Hepatocyte (in vitro differentiated cells): ENCODE measurements around the gene CMKLR1. TPM values are rescaled to one million over a fixed set of nuclear protein-coding genes. Genes with fewer than 3 reads are reported as not detected.

Source experiments
- DNase-seq: peaks from one replicate; pipeline ENCODE4 v3.0.0-alpha.2; 2016; ENCODE audit warnings: low spot score
- H2AFZ ChIP-seq: fragments of 200-600 bp; sonication (generic); 2 replicates; pipeline ENCODE4 v1.6.0; 2016; ENCODE audit warnings: antibody characterized with exemption, mild to moderate bottlenecking
- H3K27ac ChIP-seq: fragments of 200-600 bp; sonication (generic); 2 replicates; pipeline ENCODE4 v1.5.1; 2016; ENCODE audit warnings: mild to moderate bottlenecking
- H3K27me3 ChIP-seq: fragments of 200-600 bp; sonication (generic); 2 replicates; pipeline ENCODE4 v1.6.1; 2016
- H3K36me3 ChIP-seq: fragments of 200-600 bp; sonication (generic); replicated peaks from 2 replicates; pipeline ENCODE4 v1.5.1; 2016; ENCODE audit warnings: low read depth; ENCODE audit not compliant: insufficient read depth
- H3K4me1 ChIP-seq: fragments of 200-600 bp; sonication (generic); 2 replicates; pipeline ENCODE4 v1.5.1; 2016; ENCODE audit warnings: mild to moderate bottlenecking, moderate library complexity; ENCODE audit not compliant: insufficient read depth
- H3K4me2 ChIP-seq: fragments of 200-600 bp; sonication (generic); 2 replicates; pipeline ENCODE4 v1.6.0; 2016
- H3K4me3 ChIP-seq: fragments of 200-600 bp; sonication (generic); 2 replicates; pipeline ENCODE4 v1.5.1; 2016; ENCODE audit warnings: mild to moderate bottlenecking
- H3K79me2 ChIP-seq: fragments of 200-600 bp; sonication (generic); 2 replicates; pipeline ENCODE4 v1.6.0; 2017; ENCODE audit warnings: mild to moderate bottlenecking
- H3K9me2 ChIP-seq: fragments of 200-600 bp; sonication (generic); replicated peaks from 2 replicates; pipeline ENCODE4 v1.6.0; 2017; ENCODE audit warnings: mild to moderate bottlenecking; ENCODE audit not compliant: insufficient read depth
- H3K9me3 ChIP-seq: fragments of 200-600 bp; sonication (generic); 2 replicates; pipeline ENCODE4 v1.5.1; 2016; ENCODE audit warnings: low read depth, mild to moderate bottlenecking
- H4K20me1 ChIP-seq: fragments of 200-600 bp; sonication (generic); 2 replicates; pipeline ENCODE4 v1.6.0; 2016; ENCODE audit warnings: mild to moderate bottlenecking; ENCODE audit not compliant: insufficient read depth, poor library complexity, severe bottlenecking
- CTCF ChIP-seq: fragments of 200-600 bp; sonication (generic); IDR thresholded peaks from 2 replicates; pipeline ENCODE4 v1.5.1; 2016; ENCODE audit warnings: antibody characterized with exemption, mild to moderate bottlenecking; ENCODE audit not compliant: poor library complexity
- EZH2 ChIP-seq: fragments of 200-600 bp; sonication (generic); IDR thresholded peaks from 2 replicates; pipeline ENCODE4 v1.6.1; 2016; ENCODE audit warnings: antibody characterized with exemption, mild to moderate bottlenecking, borderline replicate concordance
- EZH2phosphoT487 ChIP-seq: fragments of 200-600 bp; sonication (generic); IDR thresholded peaks from one replicate; pipeline ENCODE4 v1.6.1; 2018; ENCODE audit warnings: antibody characterized with exemption, mild to moderate bottlenecking, low read depth, moderate library complexity; ENCODE audit not compliant: unreplicated experiment, severe bottlenecking
- WGBS: methylation state at CpG from one replicate; pipeline ENCODE4 v1.1.6; 2016; ENCODE audit warnings: low lambda C conversion rate; ENCODE audit errors: missing lambda C conversion rate; 5-methylcytosine and 5-hydroxymethylcytosine counted together
- polyA plus RNA-seq: library from polyadenylated mRNA; unstranded; fragments of >200 nt; fragmentation: Nextera tagmentation; extraction: Ambion mirVana; gene quantifications from 2 replicates; pipeline ENCODE4 v1.2.1, GENCODE V29; 2016
- total RNA-seq: library from RNA; depleted of rRNA; stranded (reverse); fragments of >200 nt; gene quantifications from 2 replicates; pipeline ENCODE4 v1.2.3, GENCODE V29; 2014

CMKLR1 gene
- total and polyA plus RNA-seq, 2 experiments from 2014 or later, result 2.2 to 3.1 TPM

- Histone ChIP-seq H3K4me3 (no peak overlapping the region), H2AFZ (no peak overlapping the region), H3K4me2 (no peak overlapping the region), H3K27me3 (no peaks in the 10 kb centered on the region), H3K36me3 (no peaks in the 10 kb centered on the region), H3K4me1 (no peaks in the 10 kb centered on the region), H4K20me1 (no peaks in the 10 kb centered on the region), H3K79me2 (no peaks in the 10 kb centered on the region), H3K27ac (no peak overlapping the region), H3K9me3 (no peaks in the 10 kb centered on the region), H3K9me2 (no peaks in the 10 kb centered on the region)
- DNase-seq, result no peak
- 81% methylated on average over 15 of the region's 15 CpGs for WGBS
- TF ChIP-seq EZH2phosphoT487 (no peak), CTCF (no peak), EZH2 (no peak)
Observed at GRCh38 chr12:108327621-108328344, 11.3 kb downstream of the CMKLR1 start.

GRCh38 chr12:108326254-108326750, 12.8 kb downstream of the CMKLR1 start:
- Histone ChIP-seq H3K4me2 (no peak overlapping the region), H3K4me1 (no peaks in the 10 kb centered on the region), H3K9me3 (no peaks in the 10 kb centered on the region), H3K79me2 (no peaks in the 10 kb centered on the region), H3K27ac (no peak overlapping the region), H4K20me1 (no peaks in the 10 kb centered on the region), H3K4me3 (no peak overlapping the region), H2AFZ (no peak overlapping the region), H3K9me2 (no peaks in the 10 kb centered on the region), H3K36me3 (no peaks in the 10 kb centered on the region), H3K27me3 (no peaks in the 10 kb centered on the region)
- TF ChIP-seq CTCF (no peak), EZH2phosphoT487 (no peak), EZH2 (no peak)
- 72% methylated on average over 2 of the region's 2 CpGs for WGBS
- no peak for DNase-seq

- Histone ChIP-seq H3K9me2 (no peaks in the 10 kb centered on the region), H3K4me3 (no peak overlapping the region), H3K79me2 (no peaks in the 10 kb centered on the region), H3K4me1 (no peaks in the 10 kb centered on the region), H3K4me2 (no peak overlapping the region), H3K27me3 (no peaks in the 10 kb centered on the region), H3K27ac (no peak overlapping the region), H3K9me3 (no peaks in the 10 kb centered on the region), H2AFZ (no peak overlapping the region), H4K20me1 (no peaks in the 10 kb centered on the region), H3K36me3 (no peaks in the 10 kb centered on the region)
- TF ChIP-seq EZH2, result no peak
- no peak for DNase-seq
- WGBS, result 83% methylated on average over 3 of the region's 3 CpGs
Observed at GRCh38 chr12:108325549-108325948, 13.6 kb downstream of the CMKLR1 start.

- no peak for DNase-seq
- no peaks in the 10 kb centered on the region for H3K9me3 ChIP-seq
- TF ChIP-seq EZH2phosphoT487, result no peak
- no peak for TF ChIP-seq EZH2
- TF ChIP-seq CTCF, result no peak
- no peaks in the 10 kb centered on the region for H4K20me1 ChIP-seq
- WGBS, result 63% methylated on average over 5 of the region's 5 CpGs
- H3K79me2 ChIP-seq, result no peaks in the 10 kb centered on the region
- H3K36me3 ChIP-seq, result no peaks in the 10 kb centered on the region
- no peak overlapping the region for H3K27ac ChIP-seq
- H3K9me2 ChIP-seq, result no peaks in the 10 kb centered on the region
- H3K4me1 ChIP-seq, result no peaks in the 10 kb centered on the region
- no peaks in the 10 kb centered on the region for H3K27me3 ChIP-seq
- no peak overlapping the region for H3K4me3 ChIP-seq
- no peak overlapping the region for H3K4me2 ChIP-seq
- H2AFZ ChIP-seq, result no peak overlapping the region
Observed at GRCh38 chr12:108325018-108325358, 14.1 kb downstream of the CMKLR1 start.
